OCI-LY3 (cell line): ENCODE measurements around the gene OR2T8.

Experiments used
- CTCF ChIP-seq: fragments of 200-600, 300-600 bp; sonication (generic); IDR thresholded peaks from 2 replicates; pipeline ENCODE4 v1.5.1; 2014; ENCODE audit warnings: antibody characterized with exemption, low read length, low read depth
- EZH2phosphoT487 ChIP-seq: fragments of 200-600 bp; shearing (Covaris generic); IDR thresholded peaks from 2 replicates; pipeline ENCODE4 v1.6.1; 2018; ENCODE audit warnings: antibody characterized with exemption, mixed run types, low read depth

GRCh38 chr1:247964933-247965332 is 44.9 kb downstream of the OR2T8 start, which contains the start of gene OR2AK2:
- TF ChIP-seq CTCF: no peak
- TF ChIP-seq EZH2phosphoT487: no peak
